Left ventricle myocardium inferior (tissue), 1 donor: Measurements from ENCODE around the gene BRAT1. TPM values are rescaled to one million over a fixed set of nuclear protein-coding genes. Genes with fewer than 3 reads are reported as not detected.
A peak's percentile ranks its signal among the peaks of the same experiment; 100 is the strongest.

Experiments used
- DNase-seq: peaks from one replicate; pipeline ENCODE4 v3.0.0-alpha.2; 2020
- H3K27ac ChIP-seq: fragments of 200-600 bp; replicated peaks from 2 replicates; pipeline ENCODE4 v1.8.0; 2021
- H3K27me3 ChIP-seq: fragments of 200-600 bp; 2 replicates; pipeline ENCODE4 v1.8.0; 2021; ENCODE audit warnings: low read depth
- H3K36me3 ChIP-seq: fragments of 200-600 bp; 2 replicates; pipeline ENCODE4 v1.8.0; 2021
- H3K4me1 ChIP-seq: fragments of 200-600 bp; 2 replicates; pipeline ENCODE4 v1.8.0; 2021
- H3K4me3 ChIP-seq: fragments of 200-600 bp; 2 replicates; pipeline ENCODE4 v1.8.0; 2021; ENCODE audit warnings: mild to moderate bottlenecking, moderate library complexity
- H3K9me3 ChIP-seq: fragments of 200-600 bp; replicated peaks from 2 replicates; pipeline ENCODE4 v1.8.0; 2021
- CTCF ChIP-seq: fragments of 200-600 bp; IDR thresholded peaks from 2 replicates; pipeline ENCODE4 v1.8.0; 2021; ENCODE audit warnings: antibody characterized with exemption, mild to moderate bottlenecking, borderline replicate concordance
- intact Hi-C: fragments of 100-400 bp; cut with micrococcal nuclease; formaldehyde crosslinking; loops from one replicate; pipeline ENCODE4 v1.11.0; 2022
- total RNA-seq: library from RNA; stranded (reverse); fragmentation: NEBNext Ultra II Directional; extraction: Animal tissue kit (Norgen Biotek cat#: 25700); gene quantifications from one replicate; pipeline ENCODE4 v1.2.1, GENCODE V29; 2021
- donor health status: DM: no; HTN: yes; CAD: no; lungs with severe emphysema.

BRAT1 gene
- total RNA-seq, 1 donor from 2014 or later: 13.7 TPM

- DNase-seq: no peak
- Histone ChIP-seq H3K36me3 (no peaks in the 10 kb centered on the region), H3K9me3 (no peaks in the 10 kb centered on the region), H3K4me3 (no peak overlapping the region), H3K27me3 (no peaks in the 10 kb centered on the region), H3K4me1 (peaks cover 53% of the 10 kb centered on the region), H3K27ac (peak overlapping the region; percentile 72)
- intact Hi-C loops: no loop called here
- no peak for TF ChIP-seq CTCF
Measured at GRCh38 chr7:2507208-2507916, 48.0 kb downstream of the BRAT1 start.

DNA sequence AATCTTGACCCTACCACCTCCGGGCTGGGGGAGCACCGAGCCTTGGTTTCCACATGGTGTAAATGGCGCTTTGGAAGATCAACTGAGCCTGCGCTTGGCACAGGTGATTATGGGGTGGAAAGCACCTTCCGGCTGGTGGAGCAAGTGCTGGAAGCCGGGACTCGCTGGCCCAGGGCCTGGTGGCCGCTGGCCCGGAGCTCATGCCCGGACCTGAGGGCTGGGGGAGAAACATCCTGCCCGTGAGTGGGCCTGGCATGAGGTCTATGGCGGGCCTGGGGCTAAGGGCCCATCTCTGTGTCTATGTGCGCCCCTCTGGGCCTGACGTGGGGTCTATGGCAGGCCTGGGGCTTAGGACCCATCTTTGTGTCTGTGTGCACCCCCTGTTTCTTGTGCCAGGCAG is 49.9 kb downstream of the BRAT1 start:
- no peaks in the 10 kb centered on the region for H3K9me3 ChIP-seq
- no peak overlapping the region for H3K4me3 ChIP-seq
- no peaks in the 10 kb centered on the region for H3K36me3 ChIP-seq
- H3K4me1 ChIP-seq: peaks cover 33% of the 10 kb centered on the region
- TF ChIP-seq CTCF: no peak
- no peaks in the 10 kb centered on the region for H3K27me3 ChIP-seq
- intact Hi-C loops: no loop called here
- no peak for DNase-seq
- H3K27ac ChIP-seq: no peak overlapping the region

GRCh38 chr7:2504889-2505375 is 50.4 kb downstream of the BRAT1 start:
- intact Hi-C loops: no loop called here

GRCh38 chr7:2504128-2504888 is 51.0 kb downstream of the BRAT1 start:
- no peaks in the 10 kb centered on the region for H3K36me3 ChIP-seq
- H3K4me3 ChIP-seq: no peak overlapping the region
- intact Hi-C loops: no loop called here
- no peak for DNase-seq
- peaks cover 22% of the 10 kb centered on the region for H3K4me1 ChIP-seq
- no peaks in the 10 kb centered on the region for H3K27me3 ChIP-seq
- H3K9me3 ChIP-seq: no peaks in the 10 kb centered on the region
- no peak for TF ChIP-seq CTCF
- H3K27ac ChIP-seq: no peak overlapping the region

More at GRCh38 chr7:2504889-2505375, 50.4 kb downstream of the BRAT1 start:
- DNase-seq: no peak
- peaks cover 28% of the 10 kb centered on the region for H3K4me1 ChIP-seq
- H3K36me3 ChIP-seq: no peaks in the 10 kb centered on the region
- H3K9me3 ChIP-seq: no peaks in the 10 kb centered on the region
- H3K27me3 ChIP-seq: no peaks in the 10 kb centered on the region
- H3K4me3 ChIP-seq: no peak overlapping the region
- no peak for TF ChIP-seq CTCF
- H3K27ac ChIP-seq: no peak overlapping the region

GRCh38 chr7:2503056-2503941 is 52.0 kb downstream of the BRAT1 start:
- Histone ChIP-seq H3K36me3 (no peaks in the 10 kb centered on the region), H3K27ac (no peak overlapping the region), H3K4me1 (peaks cover 12% of the 10 kb centered on the region), H3K27me3 (peaks cover 4% of the 10 kb centered on the region), H3K9me3 (no peaks in the 10 kb centered on the region), H3K4me3 (no peak overlapping the region)
- intact Hi-C loops: no loop called here
- DNase-seq: no peak
- TF ChIP-seq CTCF: no peak
